Activated CD8-positive, alpha-beta memory T cell treated with anti-CD3 and anti-CD28 coated beads, Interleukin-2, amount 50 U/mL, for 24 hours (primary cell): Measurements from ENCODE around the gene MRPL23.
"Not testable (repeated sequence)": the region's sequence is repeated elsewhere in the genome, so short reads cannot be mapped to it uniquely, and the experiment has no call there.

Experiments used
- DNase-seq: peaks from one replicate; pipeline ENCODE4 v3.0.0-alpha.2; 2020; ENCODE audit errors: extremely low read depth

MRPL23 gene

DNA sequence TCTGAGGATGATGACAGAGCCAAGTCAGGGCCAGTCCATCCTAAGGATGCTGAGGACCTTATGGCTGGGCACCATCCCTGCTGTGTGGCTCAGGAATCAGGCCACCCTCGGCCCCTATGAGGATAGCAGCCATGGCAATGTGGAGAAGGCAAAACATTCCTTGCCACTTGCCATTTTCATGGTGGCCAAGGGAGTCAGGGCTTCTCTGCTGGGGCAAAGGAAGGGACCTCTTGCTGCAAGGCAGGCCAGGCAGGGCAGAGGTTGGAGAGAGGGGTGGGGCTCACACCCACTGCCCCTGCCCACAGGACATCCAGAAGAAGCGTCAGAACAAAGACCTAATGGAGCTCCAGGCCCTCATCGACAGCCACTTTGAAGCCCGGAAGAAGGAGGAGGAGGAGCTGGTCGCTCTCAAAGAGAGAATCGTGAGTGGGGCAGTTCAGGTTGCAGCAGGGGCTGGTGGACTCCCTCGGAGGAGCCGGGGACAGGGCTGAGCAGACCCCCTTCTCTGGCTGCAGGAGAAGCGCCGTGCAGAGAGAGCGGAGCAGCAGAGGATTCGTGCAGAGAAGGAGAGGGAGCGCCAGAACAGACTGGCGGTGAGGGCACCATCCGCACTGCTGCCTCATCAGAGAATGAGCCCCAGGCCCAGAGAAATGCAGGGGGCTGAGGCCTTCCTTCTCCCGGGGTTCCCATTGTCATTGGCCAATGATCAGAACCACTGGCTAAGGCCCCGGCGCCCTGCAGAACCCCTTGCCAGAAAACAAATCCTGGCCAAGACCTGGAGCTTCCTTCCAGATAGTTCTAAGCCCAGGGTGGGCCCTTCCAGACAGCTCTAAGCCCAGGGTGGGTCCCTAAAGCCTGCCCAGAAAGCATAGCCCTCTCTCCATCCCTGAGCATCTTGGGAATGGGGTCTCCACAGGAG is 13.5 kb upstream of the MRPL23 start:
- DNase-seq, result no peak

DNA sequence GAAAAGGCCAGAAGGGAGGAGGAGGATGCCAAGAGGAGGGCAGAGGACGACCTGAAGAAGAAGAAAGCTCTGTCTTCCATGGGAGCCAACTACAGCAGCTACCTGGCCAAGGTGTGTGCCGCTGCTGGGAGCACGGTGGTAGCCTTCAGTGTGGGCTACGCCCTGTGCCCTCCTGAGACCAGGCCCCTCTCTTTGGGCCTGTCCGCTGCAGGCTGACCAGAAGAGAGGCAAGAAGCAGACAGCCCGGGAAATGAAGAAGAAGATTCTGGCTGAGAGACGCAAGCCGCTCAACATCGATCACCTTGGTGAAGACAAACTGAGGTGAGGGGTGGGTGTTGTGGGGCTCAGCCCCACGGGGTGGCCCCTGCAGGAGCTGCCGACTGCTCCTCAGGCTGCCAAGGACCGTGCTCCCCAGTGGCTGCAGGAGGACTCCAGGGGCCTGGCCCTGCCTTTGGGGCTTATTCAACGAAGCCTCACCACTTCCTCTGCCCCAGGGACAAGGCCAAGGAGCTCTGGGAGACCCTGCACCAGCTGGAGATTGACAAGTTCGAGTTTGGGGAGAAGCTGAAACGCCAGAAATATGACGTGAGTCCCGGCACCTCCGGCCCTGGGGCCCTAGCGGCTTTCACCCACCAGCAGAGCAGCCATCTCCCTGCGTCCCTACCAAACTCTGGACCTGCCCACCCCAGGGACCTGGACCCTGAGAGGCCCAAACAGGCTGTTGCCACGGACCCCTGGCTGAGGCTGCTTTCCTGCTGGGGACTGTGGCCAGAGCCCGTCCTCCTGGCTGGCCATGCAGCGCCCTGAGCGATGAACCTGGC is 12.6 kb upstream of the MRPL23 start:
- no peak for DNase-seq

DNA sequence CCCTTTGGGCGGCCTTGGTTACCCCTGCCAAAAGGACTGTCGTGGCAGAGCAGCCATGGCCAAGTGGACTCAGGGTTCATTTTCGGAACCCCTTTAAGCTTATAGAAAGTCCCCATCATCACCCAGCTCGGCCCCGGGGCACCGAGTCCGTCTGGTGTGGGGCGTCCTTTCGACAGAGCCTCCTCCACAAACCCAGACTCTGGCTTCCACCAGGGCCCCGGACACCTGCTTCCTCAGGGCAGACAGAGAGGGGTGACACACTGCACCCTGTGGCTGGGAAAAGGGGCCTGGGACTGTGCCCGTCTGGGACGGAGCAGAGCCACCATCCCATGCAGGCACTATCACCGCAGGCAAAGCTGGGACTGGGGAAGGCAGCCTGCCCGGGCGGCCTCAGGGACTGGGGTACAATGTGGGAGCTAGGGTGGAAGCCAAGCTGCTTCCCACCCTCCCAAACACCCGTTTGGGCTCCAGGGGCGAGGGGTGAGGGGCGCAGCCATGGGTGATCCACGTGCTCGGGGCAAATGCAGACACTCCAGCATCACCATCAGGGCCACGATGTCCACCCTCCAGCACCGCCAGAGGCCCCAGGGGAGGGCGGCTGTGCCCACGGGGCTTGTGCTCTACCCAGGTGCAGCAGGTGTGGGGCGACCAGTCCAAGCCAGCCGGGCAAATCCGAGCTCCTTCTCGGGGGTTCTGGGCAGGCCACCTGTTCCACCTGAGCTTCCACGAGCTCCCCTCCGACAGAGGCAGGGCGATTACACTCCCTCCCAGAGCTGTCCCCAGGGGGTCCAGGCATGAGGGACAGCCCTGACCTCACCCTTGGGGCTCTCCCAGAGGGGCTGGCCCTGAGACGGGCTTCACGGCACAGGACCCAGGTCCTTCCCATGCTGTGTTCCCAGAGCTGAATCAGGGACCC is 11.7 kb upstream of the MRPL23 start:
- no peak for DNase-seq

- DNase-seq, result no peak
These were observed 10.9 kb upstream of the MRPL23 start for GRCh38 chr11:1936072-1936780.

DNA sequence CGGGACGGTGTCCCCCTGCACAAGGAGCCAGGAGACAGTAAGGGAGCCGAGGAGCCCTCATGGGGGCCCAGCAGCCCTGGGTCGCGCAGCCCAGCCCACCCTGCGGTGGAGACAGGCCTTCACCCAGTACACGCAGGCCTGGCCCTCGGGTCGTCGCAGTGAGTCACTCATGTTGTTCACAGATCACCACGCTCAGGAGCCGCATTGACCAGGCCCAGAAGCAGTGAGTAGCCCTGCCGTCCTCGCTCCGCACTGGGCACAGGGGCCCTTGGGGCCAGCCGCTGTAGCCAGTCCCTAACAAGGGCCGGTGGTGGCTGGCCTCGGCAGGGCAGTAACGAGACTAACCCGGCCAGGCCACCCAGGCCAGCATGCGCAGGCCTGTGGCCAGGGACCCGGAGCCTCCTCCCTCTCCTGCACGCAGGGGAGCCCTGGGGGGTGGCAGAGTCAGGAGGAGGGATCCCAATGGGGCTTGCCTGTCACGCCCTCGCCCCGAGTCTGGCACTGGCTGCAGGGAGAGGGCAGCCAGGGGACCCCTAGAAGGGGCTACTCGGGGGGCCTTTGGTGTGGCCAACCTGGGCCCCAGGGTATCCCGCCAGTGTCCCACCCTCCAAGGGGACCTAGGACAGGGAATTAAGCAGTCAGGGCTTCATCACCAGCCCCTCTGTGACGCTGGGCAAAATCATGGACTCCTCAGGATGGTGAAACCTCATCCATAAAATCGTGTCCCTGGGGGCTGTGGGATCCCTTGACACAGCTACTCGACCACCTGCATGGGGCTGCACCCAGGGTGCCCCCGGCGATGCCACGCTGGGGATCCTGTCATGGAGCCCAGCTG is 10.1 kb upstream of the MRPL23 start:
- no peak for DNase-seq

- DNase-seq, result no peak
These were observed 9.4 kb upstream of the MRPL23 start for GRCh38 chr11:1937616-1938342.

DNA sequence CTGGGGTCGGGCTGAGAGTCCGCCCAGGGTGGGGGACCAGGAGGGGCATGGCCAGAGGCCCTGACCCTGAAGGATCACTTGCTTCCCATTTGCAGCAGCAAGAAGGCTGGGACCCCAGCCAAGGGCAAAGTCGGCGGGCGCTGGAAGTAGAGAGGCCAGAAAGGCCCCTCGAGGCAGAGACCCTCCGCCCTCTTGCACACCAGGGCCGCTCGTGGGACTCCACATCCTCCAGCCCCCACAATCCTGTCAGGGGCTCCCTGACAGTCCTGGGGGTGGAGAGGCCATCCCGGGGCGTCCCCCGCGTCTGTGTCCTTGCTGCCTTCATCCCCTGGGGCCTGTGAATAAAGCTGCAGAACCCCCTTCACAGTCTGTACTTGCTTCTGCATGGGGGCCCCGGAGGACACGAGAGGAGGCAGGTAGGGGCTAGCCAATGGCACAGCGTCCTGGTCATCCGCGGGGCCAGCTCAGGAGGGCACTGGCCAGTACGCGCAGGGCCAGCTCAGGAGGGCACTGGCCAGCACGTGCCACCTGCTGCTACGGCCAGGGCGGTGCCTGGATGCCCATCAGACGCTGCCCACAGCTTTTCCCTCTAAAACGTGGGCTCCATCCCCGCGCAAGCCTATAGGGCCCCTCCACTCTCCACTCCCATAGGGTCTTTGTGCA is 8.7 kb upstream of the MRPL23 start:
- no peak for DNase-seq

- no peak for DNase-seq
These were observed 8.0 kb upstream of the MRPL23 start for GRCh38 chr11:1939006-1939625.

GRCh38 chr11:1939788-1940187 is 7.3 kb upstream of the MRPL23 start:
- not testable (repeated sequence) for DNase-seq

DNA sequence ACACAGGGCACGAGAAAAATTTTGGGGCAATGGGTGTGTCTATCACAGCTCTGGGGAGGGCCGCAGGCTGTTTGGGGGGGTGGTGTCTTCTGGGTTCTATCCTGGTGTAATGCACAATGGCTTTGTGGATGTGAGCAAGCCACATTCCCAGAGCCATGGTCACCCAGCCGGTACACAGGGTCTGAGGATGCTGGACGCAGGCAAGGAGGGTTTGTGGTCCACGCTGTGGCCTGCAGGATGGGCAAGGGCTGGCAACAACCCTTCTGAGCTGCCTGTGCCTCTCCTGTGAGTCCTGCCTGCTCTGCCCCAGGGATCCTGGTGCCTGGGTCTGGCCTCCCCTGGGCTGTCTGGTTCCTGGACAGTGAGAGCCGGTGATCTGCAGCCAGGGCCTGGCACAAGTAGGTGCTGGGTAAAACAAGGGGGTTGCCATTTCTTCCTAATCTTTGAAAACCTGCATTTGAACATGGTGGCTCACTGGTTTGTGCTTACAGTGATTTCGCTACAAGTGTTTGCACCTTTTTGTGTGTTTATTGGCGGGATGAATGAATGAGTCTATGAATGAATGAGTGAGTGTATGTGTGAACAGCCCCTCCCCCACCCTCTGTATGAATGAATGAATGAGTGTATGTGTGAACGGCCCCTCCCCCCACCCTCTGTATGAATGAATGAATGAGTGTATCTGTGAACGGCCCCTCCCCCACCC is 4.4 kb upstream of the MRPL23 start:
- no peak for DNase-seq

DNA sequence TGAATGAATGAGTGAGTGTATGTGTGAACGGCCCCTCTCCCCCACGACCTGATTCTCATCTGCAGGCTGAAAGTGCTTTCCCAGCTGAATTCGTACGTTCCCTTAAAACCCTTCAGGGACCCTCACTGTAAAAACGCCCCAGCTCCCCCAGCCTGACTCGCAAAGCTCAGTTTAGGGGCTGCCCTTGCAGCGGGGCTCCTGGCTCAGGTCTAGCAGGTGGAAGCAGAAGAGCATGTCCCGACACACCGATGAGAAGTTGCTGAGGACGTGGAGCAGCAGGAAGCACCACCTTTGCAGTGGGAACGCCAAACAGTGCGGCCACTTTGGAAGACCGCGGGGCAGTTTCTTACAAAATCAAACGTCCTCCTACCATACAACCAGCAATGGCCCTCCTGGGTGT is 3.6 kb upstream of the MRPL23 start:
- DNase-seq, result no peak

- DNase-seq, result no peak
These were observed 3.2 kb upstream of the MRPL23 start for GRCh38 chr11:1943977-1944376.

- DNase-seq, result no peak
These were observed 583 bp downstream of the MRPL23 start for GRCh38 chr11:1947592-1948237.

GRCh38 chr11:1948389-1948788 is 1.3 kb downstream of the MRPL23 start:
- DNase-seq, result no peak

DNA sequence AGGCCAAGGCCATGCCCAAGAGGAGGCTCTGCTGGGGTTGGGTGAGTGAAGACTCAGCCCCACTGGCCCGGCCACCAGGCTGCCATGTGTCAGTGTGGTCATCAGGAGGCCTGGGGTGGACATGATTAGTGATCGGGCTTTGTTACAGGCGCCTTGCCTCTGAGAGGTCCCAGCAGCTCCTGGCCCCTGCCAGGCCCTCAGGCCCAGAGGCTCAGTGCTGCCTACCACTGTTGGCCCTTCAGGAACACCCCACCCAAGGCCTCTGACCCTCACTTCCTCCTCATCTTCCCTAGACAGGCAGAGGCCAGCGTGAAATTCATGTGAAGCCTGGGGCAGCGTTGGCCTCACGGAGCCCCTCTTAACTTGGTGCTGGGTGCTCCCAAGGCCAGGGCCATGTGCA is 2.2 kb downstream of the MRPL23 start:
- DNase-seq, result no peak

- DNase-seq, result no peak
These were observed 2.8 kb downstream of the MRPL23 start for GRCh38 chr11:1949922-1950321.

GRCh38 chr11:1952806-1953482 is 5.8 kb downstream of the MRPL23 start:
- no peak for DNase-seq
